ENCODE measurements around the gene NDUFAF3. TPM values are rescaled to one million over a fixed set of nuclear protein-coding genes. Genes with fewer than 3 reads are reported as not detected.

The NDUFAF3 gene, protein sequence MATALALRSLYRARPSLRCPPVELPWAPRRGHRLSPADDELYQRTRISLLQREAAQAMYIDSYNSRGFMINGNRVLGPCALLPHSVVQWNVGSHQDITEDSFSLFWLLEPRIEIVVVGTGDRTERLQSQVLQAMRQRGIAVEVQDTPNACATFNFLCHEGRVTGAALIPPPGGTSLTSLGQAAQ
- polyA plus RNA-seq = 188 TPM

DNA sequence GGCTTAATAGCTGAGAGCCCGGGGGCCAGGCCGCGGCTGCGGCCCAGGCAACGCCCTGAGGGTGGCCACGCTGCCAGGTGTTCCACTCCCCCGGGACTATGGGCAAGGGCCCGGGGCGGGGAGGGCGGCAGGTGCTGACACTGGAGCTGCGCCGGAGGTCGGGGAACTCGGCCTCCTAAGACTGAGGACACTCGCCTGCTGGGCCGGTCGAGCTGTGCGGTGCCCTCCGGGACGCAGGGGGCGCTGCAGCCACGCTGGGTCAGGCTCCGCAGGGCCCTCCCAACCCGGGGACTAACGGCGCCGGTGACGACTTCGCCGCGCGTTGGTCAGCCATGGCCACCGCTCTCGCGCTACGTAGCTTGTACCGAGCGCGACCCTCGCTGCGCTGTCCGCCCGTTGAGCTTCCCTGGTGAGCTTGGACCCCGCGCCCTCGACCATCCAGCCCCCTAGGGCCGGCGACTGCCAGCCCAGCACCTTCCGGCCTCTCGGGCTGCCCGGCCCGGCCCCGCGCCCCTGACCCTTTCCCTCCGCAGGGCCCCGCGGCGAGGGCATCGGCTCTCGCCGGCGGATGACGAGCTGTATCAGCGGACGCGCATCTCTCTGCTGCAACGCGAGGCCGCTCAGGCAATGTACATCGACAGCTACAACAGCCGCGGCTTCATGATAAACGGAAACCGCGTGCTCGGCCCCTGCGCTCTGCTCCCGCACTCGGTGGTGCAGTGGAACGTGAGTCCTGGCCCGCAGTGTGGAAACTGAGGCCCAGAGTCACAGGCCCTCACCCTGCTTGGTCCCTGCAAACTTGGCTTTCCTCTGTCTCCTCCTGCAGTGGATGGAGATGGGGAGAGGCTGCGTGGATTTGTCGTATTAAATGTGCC lies at the start of gene NDUFAF3:
NDUFAF3 (plus strand) TSS at position 309 of the 875 bp plus-strand sequence; CDS start at position 333, 24 bp downstream.
- Mint-ChIP-seq H3K9me3 (no peaks in the 10 kb centered on the region), H3K27me3 (no peaks in the 10 kb centered on the region), H3K36me3 (peaks cover 2% of the 10 kb centered on the region), H3K4me1 (peaks cover 19 to 41% (median 26%) of the 10 kb centered on the region in 3 donors), H3K4me3 (peak within 1 kb of the TSS; percentile 92 to 98 (median 94)), H3K27ac (peak within 1 kb of the TSS; percentile 92 to 97 (median 96))

- H3K36me3 Mint-ChIP-seq = no peaks in the 10 kb centered on the region
- no peak overlapping the region for H3K4me3 Mint-ChIP-seq
- H3K27me3 Mint-ChIP-seq = no peaks in the 10 kb centered on the region
- no peaks in the 10 kb centered on the region for H3K9me3 Mint-ChIP-seq
- H3K4me1 Mint-ChIP-seq = no peaks in the 10 kb centered on the region
- H3K27ac Mint-ChIP-seq = no peak overlapping the region
These were observed 47.7 kb upstream of the NDUFAF3 start for GRCh38 chr3:48974076-48974864.

DNA sequence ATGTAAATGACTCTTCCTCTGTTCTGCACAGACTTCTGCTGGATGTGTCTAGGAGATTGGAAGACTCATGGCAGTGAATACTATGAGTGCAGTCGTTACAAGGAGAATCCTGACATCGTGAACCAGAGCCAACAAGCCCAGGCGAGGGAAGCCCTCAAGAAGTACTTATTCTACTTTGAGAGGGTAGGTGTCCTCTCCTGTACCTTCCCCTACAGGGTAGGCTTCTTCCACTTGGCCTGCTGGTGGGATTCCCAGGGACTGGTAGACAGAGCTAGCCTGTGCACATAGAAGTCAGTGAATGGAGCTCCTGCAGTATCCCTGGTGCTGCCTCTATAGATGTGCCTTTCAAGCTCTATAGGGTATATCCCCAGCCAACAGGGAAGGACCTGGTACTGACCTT lies 42.5 kb upstream of the NDUFAF3 start:
- Mint-ChIP-seq H3K9me3 (no peaks in the 10 kb centered on the region), H3K27me3 (no peaks in the 10 kb centered on the region), H3K4me3 (no peak overlapping the region), H3K36me3 (no peaks in the 10 kb centered on the region), H3K27ac (no peak overlapping the region), H3K4me1 (no peaks in the 10 kb centered on the region)

DNA sequence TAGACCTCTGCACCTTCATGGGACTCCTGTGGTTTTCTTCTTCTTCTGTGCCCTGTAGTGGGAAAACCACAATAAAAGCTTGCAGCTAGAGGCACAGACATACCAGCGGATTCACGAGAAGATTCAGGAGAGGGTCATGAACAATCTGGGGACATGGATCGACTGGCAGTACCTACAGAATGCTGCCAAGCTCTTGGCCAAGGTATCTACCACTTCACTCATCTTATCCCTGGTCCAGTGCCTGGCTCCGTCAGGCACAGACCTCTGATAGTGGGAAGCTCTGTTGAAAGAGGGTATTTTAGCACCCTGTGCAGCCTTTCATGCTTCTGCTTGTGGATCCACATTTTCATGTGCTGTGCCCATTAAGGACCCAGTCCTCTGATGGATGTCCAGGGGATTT lies 41.6 kb upstream of the NDUFAF3 start:
- Mint-ChIP-seq H3K9me3 (no peaks in the 10 kb centered on the region), H3K36me3 (no peaks in the 10 kb centered on the region), H3K4me1 (no peaks in the 10 kb centered on the region), H3K4me3 (no peak overlapping the region), H3K27me3 (no peaks in the 10 kb centered on the region), H3K27ac (no peak overlapping the region)

- Mint-ChIP-seq H3K36me3 (no peaks in the 10 kb centered on the region), H3K4me1 (no peaks in the 10 kb centered on the region), H3K4me3 (no peak overlapping the region), H3K27me3 (no peaks in the 10 kb centered on the region), H3K27ac (no peak overlapping the region), H3K9me3 (no peaks in the 10 kb centered on the region)
These were observed 39.9 kb upstream of the NDUFAF3 start for GRCh38 chr3:48982016-48982415.

DNA sequence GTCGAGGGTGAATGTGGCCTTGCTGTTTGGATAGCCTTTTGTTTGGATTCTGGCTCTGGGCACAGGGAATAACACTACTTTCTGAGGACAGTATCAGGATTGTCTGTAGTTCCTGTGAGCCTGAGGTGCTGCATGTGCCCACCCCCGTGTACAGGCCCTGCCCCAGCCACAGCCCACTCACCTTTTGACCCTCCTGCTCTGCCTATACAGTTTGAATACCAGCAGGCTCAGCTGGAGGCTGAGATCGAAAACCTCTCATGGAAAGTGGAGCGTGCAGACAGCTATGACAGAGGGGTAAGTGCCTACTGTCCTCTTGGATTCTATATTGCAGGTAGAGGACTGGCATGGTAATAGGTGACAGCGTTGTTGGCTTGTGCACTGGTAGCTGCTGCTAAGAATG lies 39.2 kb upstream of the NDUFAF3 start:
- peak overlapping the region in 1 of 3 donors; percentile 15 for H3K27ac Mint-ChIP-seq
- no peaks in the 10 kb centered on the region for H3K27me3 Mint-ChIP-seq
- H3K4me3 Mint-ChIP-seq = peak overlapping the region in 1 of 4 donors; percentile 31
- no peaks in the 10 kb centered on the region for H3K36me3 Mint-ChIP-seq
- H3K9me3 Mint-ChIP-seq = no peaks in the 10 kb centered on the region
- peaks cover 0 to under 1% (median under 1%) of the 10 kb centered on the region in 3 donors for H3K4me1 Mint-ChIP-seq

DNA sequence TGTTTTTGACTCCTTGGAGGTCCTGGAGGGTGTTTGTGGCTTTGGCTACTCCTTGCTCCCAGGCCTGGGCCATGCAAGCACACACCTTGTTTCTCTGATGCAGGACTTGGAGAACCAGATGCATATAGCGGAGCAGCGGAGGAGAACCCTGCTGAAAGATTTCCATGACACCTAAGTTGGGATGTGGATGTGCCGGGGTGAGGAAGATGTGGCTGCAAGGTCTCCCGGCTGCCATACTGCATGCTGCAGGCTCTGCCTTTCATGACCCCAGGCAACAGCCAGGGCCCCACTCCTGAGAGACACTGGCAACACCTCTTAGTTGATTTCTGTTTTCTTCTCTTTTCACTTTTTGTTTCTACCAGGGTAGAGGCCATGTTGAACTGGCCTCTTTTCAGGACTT lies 38.8 kb upstream of the NDUFAF3 start:
- H3K9me3 Mint-ChIP-seq = no peaks in the 10 kb centered on the region
- no peaks in the 10 kb centered on the region for H3K27me3 Mint-ChIP-seq
- peak overlapping the region in 2 of 3 donors; percentile 15 to 46 for H3K27ac Mint-ChIP-seq
- no peak overlapping the region for H3K4me3 Mint-ChIP-seq
- peaks cover 1% of the 10 kb centered on the region for H3K36me3 Mint-ChIP-seq
- H3K4me1 Mint-ChIP-seq = peaks cover 3 to 5% (median 4%) of the 10 kb centered on the region in 3 donors

DNA sequence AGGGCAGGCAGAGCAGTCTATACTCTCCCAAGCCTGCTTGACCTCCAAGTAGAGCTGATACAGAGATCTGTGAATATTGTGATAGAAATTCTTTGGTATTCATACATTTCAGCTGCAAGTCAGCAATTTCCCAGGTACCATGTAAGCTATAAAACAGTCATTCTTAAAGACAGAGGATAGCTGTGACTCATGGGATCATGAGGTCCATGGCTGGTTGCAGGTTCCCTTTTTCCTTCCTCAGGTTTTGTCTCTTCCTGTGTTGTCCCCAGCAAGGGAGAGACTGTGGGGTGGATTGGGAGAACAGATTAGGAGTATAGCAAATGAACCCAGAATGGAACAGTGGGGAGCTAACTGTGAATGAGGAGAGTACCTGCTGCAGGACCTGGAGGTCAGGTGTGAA lies 37.3 kb upstream of the NDUFAF3 start:
- Mint-ChIP-seq H3K9me3 (no peaks in the 10 kb centered on the region), H3K36me3 (peaks cover 1% of the 10 kb centered on the region), H3K27ac (no peak overlapping the region)

GRCh38 chr3:48985831-48986376 lies 36.0 kb upstream of the NDUFAF3 start:
- Mint-ChIP-seq H3K36me3 (peaks cover 1% of the 10 kb centered on the region), H3K27ac (no peak overlapping the region), H3K4me3 (peak overlapping the region in 1 of 4 donors; percentile 6), H3K27me3 (no peaks in the 10 kb centered on the region), H3K4me1 (peaks cover 11 to 19% (median 13%) of the 10 kb centered on the region in 3 donors), H3K9me3 (no peaks in the 10 kb centered on the region)

More for the DNA sequence above, 37.3 kb upstream of the NDUFAF3 start:
- Mint-ChIP-seq H3K4me1 (peaks cover 10 to 14% (median 12%) of the 10 kb centered on the region in 3 donors), H3K27me3 (no peaks in the 10 kb centered on the region), H3K4me3 (no peak overlapping the region)

- Mint-ChIP-seq H3K27ac (peak overlapping the region; percentile 67 to 89 (median 75)), H3K36me3 (peaks cover 3% of the 10 kb centered on the region), H3K9me3 (no peaks in the 10 kb centered on the region), H3K27me3 (no peaks in the 10 kb centered on the region), H3K4me1 (peaks cover 21 to 30% (median 30%) of the 10 kb centered on the region in 3 donors), H3K4me3 (peak overlapping the region; percentile 89 to 99 (median 96))
These were observed 32.7 kb upstream of the NDUFAF3 start for GRCh38 chr3:48989126-48989795.

- H3K27ac Mint-ChIP-seq = peak within 1 kb of the TSS; percentile 67 to 92 (median 91)
- H3K4me1 Mint-ChIP-seq = peaks cover 21 to 30% (median 30%) of the 10 kb centered on the region in 3 donors
- H3K27me3 Mint-ChIP-seq = no peaks in the 10 kb centered on the region
- H3K36me3 Mint-ChIP-seq = peaks cover 3% of the 10 kb centered on the region
- H3K9me3 Mint-ChIP-seq = no peaks in the 10 kb centered on the region
- H3K4me3 Mint-ChIP-seq = peak within 1 kb of the TSS; percentile 90 to 99 (median 96)
These were observed 31.9 kb upstream of the NDUFAF3 start, which contains the start of gene P4HTM for GRCh38 chr3:48989796-48990635. Gene P4HTM (plus strand): TSS chr3:48990241. CDS start chr3:48990257, 16 bp downstream.

DNA sequence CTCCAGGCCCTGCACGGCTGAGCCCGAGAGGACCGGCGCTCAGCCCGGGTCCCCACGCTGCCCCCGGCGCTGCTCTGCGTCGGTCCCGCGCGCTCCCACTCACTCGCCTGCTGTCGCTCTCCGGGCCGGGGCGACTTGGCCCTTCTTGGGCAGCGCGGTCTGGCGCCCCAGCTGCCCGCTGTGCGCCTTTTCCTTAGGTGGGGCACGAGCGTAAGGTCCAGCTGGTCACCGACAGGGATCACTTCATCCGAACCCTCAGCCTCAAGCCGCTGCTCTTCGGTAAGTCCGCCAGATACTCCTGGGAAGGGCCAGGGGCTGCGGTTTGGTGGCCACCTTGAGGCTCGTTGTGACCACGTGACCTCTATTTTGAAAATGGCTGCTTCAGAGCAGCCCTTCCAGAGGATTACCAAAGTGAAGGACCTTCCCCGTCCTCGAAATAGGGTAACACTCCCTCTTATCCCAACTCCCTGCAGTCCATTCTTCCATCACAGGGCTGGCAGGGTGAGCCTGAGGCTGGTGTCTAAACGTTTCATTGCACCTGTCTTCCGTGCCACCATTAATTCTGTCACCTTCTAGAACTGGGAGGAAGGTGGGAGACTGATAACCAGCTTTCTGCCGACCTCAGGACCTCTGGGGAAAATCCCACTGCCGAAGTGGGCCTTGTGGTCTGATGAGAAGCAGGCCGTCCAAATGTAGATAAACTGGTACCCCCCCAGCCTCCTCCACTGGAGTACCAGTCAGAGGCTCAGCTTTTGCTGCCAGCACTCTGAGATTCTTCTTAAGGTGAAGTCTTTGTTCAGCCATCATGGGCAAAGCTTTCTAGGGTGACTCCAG lies 31.1 kb upstream of the NDUFAF3 start:
- no peaks in the 10 kb centered on the region for H3K9me3 Mint-ChIP-seq
- H3K27me3 Mint-ChIP-seq = no peaks in the 10 kb centered on the region
- peaks cover 21 to 30% (median 30%) of the 10 kb centered on the region in 3 donors for H3K4me1 Mint-ChIP-seq
- peak overlapping the region; percentile 67 to 92 (median 91) for H3K27ac Mint-ChIP-seq
- H3K36me3 Mint-ChIP-seq = peaks cover 3% of the 10 kb centered on the region
- peak overlapping the region; percentile 90 to 99 (median 96) for H3K4me3 Mint-ChIP-seq
